NT2/D1 (cell line): ENCODE measurements around the gene PCDHGA10.
"Not testable (repeated sequence)": the region's sequence is repeated elsewhere in the genome, so short reads cannot be mapped to it uniquely, and the experiment has no call there.

ENCODE experiments used
- DNase-seq: peaks from one replicate; pipeline ENCODE4 v3.0.0-alpha.2; 2011; ENCODE audit warnings: low read depth, low spot score
- H3K27me3 ChIP-seq: 2 replicates; pipeline ENCODE4 v1.6.0; 2011; ENCODE audit warnings: mild to moderate bottlenecking; ENCODE audit not compliant: insufficient read length, insufficient read depth
- H3K36me3 ChIP-seq: 2 replicates; pipeline ENCODE4 v1.6.1; 2011; ENCODE audit warnings: mild to moderate bottlenecking, low read length, mixed read lengths; ENCODE audit not compliant: insufficient read depth, insufficient read length
- H3K4me1 ChIP-seq: 2 replicates; pipeline ENCODE4 v1.5.1; 2011; ENCODE audit not compliant: insufficient read depth, insufficient read length
- H3K4me3 ChIP-seq: 2 replicates; pipeline ENCODE4 v1.5.1; 2011; ENCODE audit warnings: low read depth; ENCODE audit not compliant: insufficient read length
- H3K9ac ChIP-seq: 2 replicates; pipeline ENCODE4 v1.6.0; 2011; ENCODE audit warnings: low read depth; ENCODE audit not compliant: insufficient read length
- H3K9me3 ChIP-seq: 2 replicates; pipeline ENCODE4 v1.5.1; 2011; ENCODE audit warnings: mild to moderate bottlenecking, low read length; ENCODE audit not compliant: insufficient read depth
- SUZ12 ChIP-seq: IDR thresholded peaks from 2 replicates; pipeline ENCODE4 v1.6.1; 2011; ENCODE audit not compliant: insufficient read length, insufficient read depth; ENCODE audit errors: extremely low read depth
- YY1 ChIP-seq: IDR thresholded peaks from 2 replicates; pipeline ENCODE4 v1.6.1; 2011; ENCODE audit not compliant: insufficient read length, insufficient read depth
- ZNF274 ChIP-seq: IDR thresholded peaks from 2 replicates; pipeline ENCODE4 v1.6.1; 2011; ENCODE audit warnings: mild to moderate bottlenecking, low read depth, low read length

The PCDHGA10 gene

GRCh38 chr5:141388661-141389060 is 24.1 kb upstream of the PCDHGA10 start:
- Histone ChIP-seq H3K4me3 (no peak overlapping the region), H3K9me3 (peaks cover 10% of the 10 kb centered on the region; the same call in 1 of the 2 replicates), H3K27me3 (no peaks in the 10 kb centered on the region), H3K36me3 (no peaks in the 10 kb centered on the region), H3K4me1 (no peaks in the 10 kb centered on the region), H3K9ac (no peak overlapping the region)
- TF ChIP-seq YY1 (no peak), ZNF274 (no peak), SUZ12 (no peak)
- DNase-seq = no peak

- Histone ChIP-seq H3K9me3 (peaks cover 14% of the 10 kb centered on the region; the same call in 1 of the 2 replicates), H3K4me3 (no peak overlapping the region), H3K36me3 (no peaks in the 10 kb centered on the region), H3K27me3 (no peaks in the 10 kb centered on the region), H3K9ac (no peak overlapping the region), H3K4me1 (no peaks in the 10 kb centered on the region)
- no peak for DNase-seq
- TF ChIP-seq YY1 (no peak), ZNF274 (no peak), SUZ12 (no peak)
Measured at GRCh38 chr5:141389153-141390042, 23.4 kb upstream of the PCDHGA10 start.

GRCh38 chr5:141392429-141393198 is 20.2 kb upstream of the PCDHGA10 start, which contains the start of gene PCDHGA8:
PCDHGA8 (plus strand) TSS chr5:141392633; CDS start chr5:141392814, 181 bp downstream.
- Histone ChIP-seq H3K9ac (no peak within 1 kb of the TSS), H3K4me3 (no peak within 1 kb of the TSS), H3K4me1 (no peaks in the 10 kb centered on the region), H3K9me3 (peaks cover 14% of the 10 kb centered on the region; the same call in 1 of the 2 replicates), H3K27me3 (no peaks in the 10 kb centered on the region), H3K36me3 (no peaks in the 10 kb centered on the region)
- no peak for DNase-seq
- no peak for TF ChIP-seq ZNF274
- no peak for TF ChIP-seq SUZ12
- no peak for TF ChIP-seq YY1

GRCh38 chr5:141393267-141393666 is 19.5 kb upstream of the PCDHGA10 start:
- Histone ChIP-seq H3K36me3 (no peaks in the 10 kb centered on the region), H3K9ac (no peak overlapping the region), H3K4me3 (no peak overlapping the region), H3K9me3 (peaks cover 14% of the 10 kb centered on the region; the same call in 1 of the 2 replicates), H3K27me3 (no peaks in the 10 kb centered on the region), H3K4me1 (no peaks in the 10 kb centered on the region)
- DNase-seq = no peak
- TF ChIP-seq SUZ12 = no peak

- not testable (repeated sequence) for DNase-seq, H3K4me1 ChIP-seq, H3K36me3 ChIP-seq, H3K9ac ChIP-seq, H3K4me3 ChIP-seq, H3K27me3 ChIP-seq
- H3K9me3 ChIP-seq = peaks cover 18% of the 10 kb centered on the region; the same call in 1 of the 2 replicates
Measured at GRCh38 chr5:141394401-141395187, 18.2 kb upstream of the PCDHGA10 start.

DNA sequence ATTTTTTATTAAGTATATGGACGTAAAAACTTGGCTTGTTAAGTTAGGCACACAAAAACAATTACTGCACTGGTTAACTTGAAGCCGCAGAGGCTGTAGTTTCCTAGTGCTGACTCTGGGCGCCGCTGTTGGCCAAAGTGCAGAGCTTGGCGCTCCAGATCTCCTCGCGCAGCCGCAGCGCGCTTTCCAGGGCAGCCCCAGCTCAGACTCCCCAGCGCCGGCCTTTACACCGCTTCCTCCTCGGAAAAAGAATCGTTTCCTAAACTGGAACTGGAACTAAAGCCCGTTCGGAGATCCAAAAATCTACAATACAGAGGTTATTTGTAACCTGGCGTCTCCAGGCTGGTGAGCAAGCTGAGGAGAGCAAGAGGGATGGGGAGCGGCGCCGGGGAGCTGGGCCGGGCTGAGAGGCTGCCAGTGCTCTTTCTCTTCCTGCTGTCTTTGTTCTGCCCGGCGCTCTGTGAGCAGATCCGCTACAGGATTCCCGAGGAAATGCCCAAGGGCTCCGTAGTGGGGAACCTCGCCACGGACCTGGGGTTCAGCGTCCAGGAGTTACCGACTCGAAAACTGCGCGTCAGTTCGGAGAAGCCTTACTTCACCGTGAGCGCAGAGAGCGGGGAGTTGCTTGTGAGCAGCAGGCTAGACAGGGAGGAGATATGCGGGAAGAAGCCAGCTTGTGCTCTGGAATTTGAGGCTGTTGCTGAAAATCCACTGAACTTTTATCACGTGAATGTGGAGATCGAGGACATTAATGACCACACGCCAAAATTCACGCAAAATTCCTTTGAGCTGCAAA is 14.8 kb upstream of the PCDHGA10 start, which contains the start of gene PCDHGB5:
TSS of gene PCDHGB5 (plus strand) at position 192 of the 796 bp plus-strand sequence. CDS start at position 373, 181 bp downstream.
- peaks cover 13% of the 10 kb centered on the region; the same call in 1 of the 2 replicates for H3K9me3 ChIP-seq
- H3K4me1 ChIP-seq, DNase-seq: not testable (repeated sequence)

GRCh38 chr5:141398608-141399007 is 14.2 kb upstream of the PCDHGA10 start:
- Histone ChIP-seq H3K9ac (no peak overlapping the region), H3K4me1 (no peaks in the 10 kb centered on the region), H3K4me3 (no peak overlapping the region), H3K9me3 (peaks cover 8% of the 10 kb centered on the region; the same call in 1 of the 2 replicates), H3K36me3 (no peaks in the 10 kb centered on the region), H3K27me3 (no peaks in the 10 kb centered on the region)
- TF ChIP-seq ZNF274 (no peak), SUZ12 (no peak), YY1 (no peak)
- no peak for DNase-seq

More for the DNA sequence above, 14.8 kb upstream of the PCDHGA10 start, which contains the start of gene PCDHGB5:
- H3K36me3 ChIP-seq, H3K9ac ChIP-seq, H3K4me3 ChIP-seq, H3K27me3 ChIP-seq: not testable (repeated sequence)
